Measurements from ENCODE around the gene METTL13. TPM values are rescaled to one million over a fixed set of nuclear protein-coding genes. Genes with fewer than 3 reads are reported as not detected.
"Not testable (repeated sequence)": the region's sequence is repeated elsewhere in the genome, so short reads cannot be mapped to it uniquely, and the experiment has no call there.

Gene METTL13
- polyA plus RNA-seq, 12 donors: 18.0 to 28.4 (median 22.8) TPM; not detected in 1

GRCh38 chr1:171762143-171762563, 19.3 kb upstream of the METTL13 start:
- DNase-seq: no peak

GRCh38 chr1:171763764-171764163, 17.7 kb upstream of the METTL13 start:
- DNase-seq: no peak

GRCh38 chr1:171769171-171769570, 12.3 kb upstream of the METTL13 start:
- no peak for DNase-seq

GRCh38 chr1:171769754-171770153, 11.7 kb upstream of the METTL13 start:
- no peak for DNase-seq

DNA sequence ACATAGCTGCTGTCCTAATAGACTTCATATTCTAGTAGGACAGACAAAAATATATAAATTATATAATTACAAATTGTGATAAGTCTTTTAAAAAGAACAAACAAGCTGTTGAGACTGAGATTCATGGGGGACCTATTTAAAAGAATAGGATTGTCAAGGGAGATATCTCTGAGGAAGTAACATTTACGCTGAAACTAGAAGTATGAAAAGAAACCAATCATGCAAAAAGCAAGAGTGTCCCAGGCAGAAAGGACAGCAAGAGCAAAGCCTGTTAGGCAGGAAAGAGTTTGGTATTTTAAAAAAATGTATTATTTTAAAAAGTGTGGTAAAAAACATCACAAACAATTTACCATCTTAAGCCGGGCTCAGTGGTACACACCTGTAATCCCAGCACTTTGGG, 9.1 kb upstream of the METTL13 start:
- DNase-seq: no peak

- DNase-seq: no peak
Measured at GRCh38 chr1:171780583-171781175, 781 bp upstream of the METTL13 start.

DNA sequence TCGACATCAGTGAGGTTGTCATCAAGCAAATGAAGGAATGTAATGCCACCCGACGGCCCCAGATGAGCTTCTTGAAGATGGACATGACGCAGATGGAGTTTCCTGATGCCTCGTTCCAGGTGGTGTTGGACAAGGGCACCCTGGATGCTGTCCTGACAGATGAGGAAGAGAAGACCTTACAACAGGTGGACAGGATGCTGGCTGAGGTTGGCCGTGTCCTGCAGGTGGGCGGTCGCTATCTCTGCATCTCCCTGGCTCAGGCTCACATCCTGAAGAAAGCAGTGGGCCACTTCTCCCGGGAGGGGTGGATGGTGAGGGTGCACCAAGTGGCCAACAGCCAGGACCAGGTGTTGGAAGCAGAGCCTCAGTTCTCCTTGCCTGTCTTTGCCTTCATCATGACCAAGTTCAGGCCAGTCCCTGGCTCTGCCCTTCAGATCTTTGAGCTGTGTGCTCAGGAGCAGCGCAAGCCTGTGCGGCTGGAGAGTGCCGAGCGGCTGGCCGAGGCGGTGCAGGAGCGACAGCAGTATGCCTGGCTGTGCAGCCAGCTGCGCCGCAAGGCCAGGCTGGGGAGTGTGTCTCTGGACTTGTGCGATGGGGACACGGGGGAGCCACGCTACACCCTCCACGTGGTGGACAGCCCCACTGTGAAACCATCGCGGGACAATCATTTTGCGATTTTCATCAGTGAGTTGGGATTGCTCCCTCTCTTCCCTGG, 2.5 kb downstream of the METTL13 start:
- no peak for DNase-seq

DNA sequence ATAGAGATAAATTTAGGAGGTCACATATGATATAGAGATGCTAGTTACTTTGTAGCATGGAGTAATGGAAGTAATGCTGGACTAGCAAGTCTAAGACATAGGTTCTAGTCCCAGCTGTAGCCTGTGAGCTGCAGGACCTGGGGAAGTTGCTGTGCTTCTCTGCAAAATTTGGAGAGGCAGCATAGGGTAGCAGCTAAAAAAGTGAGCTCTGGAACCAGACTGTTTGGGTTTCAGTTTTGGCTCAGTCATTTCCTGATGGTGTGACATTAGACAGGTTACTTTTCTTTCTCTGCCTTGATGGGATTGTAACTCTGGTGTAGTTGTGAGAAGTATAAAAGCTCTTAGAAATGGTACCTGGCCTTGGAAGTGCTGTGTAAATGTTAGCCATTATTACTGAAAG, 3.3 kb downstream of the METTL13 start:
- no peak for DNase-seq

DNA sequence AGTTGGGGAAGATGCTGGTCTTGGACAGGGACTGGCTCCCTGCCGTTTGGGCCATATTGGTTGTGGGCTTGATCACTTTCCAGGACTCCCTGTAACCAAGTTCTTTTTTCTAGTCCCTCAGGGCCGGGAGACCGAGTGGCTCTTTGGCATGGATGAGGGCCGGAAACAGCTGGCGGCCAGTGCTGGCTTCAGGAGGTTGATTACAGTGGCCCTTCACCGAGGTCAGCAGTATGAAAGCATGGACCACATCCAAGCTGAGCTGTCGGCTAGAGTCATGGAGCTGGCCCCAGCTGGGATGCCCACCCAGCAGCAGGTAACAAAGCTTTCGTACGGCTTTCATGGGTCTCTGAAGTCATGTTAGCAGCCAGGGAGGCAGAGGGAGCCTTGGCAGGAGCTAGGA, 4.3 kb downstream of the METTL13 start:
- no peak for DNase-seq

DNA sequence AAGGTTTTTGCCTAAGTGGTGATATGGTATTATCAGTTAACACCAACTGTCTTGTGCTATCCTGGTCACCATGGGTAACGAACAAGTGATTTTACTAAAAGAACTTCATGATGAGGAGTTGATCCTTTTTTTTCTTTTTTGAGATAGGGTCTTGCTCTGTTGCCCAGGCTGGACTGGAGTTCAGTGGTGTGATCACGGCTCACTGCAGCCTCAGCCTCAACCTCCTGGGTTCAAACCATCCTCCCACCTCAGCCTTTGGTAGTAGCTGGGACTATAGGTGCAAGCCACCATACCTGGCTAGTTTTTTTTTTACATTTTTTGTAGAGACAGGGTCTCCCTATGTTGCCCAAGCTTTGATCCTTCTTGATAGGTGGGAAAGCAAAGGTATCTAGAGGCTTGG, 5.1 kb downstream of the METTL13 start:
- no peak for DNase-seq

DNA sequence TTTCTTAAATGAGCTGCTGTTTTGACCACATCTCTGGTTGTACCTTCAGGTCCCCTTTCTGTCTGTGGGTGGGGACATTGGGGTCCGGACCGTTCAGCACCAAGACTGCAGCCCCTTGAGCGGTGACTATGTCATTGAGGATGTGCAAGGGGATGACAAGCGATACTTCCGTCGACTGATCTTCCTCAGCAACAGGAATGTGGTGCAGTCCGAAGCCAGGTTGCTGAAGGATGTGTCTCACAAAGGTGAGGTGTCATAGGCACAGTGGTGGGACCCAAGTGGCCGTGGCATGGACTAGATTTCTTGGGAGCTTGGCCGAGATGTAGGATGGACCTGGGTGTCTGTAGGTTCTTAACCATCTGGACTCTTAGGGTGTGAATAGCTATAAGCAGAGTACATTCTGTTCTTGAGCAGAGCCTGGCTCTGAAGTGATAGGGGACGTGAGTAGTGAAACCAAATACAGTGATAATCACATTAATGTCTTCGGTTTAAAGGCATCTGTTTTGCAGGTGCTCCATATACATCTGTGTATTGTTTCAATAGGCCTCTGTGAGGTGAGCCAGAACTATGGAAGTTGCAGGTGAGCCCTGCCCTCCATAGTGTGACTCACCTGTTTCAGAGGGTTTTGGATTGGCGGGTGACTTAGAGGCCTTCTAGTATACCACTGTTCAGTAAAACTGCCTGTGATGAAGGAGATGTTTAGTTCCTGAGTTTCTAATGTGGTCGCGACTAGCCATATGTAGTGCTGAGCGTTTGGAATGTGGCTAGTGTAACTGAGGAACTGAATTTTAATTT, 6.4 kb downstream of the METTL13 start:
- no peak for DNase-seq

- DNase-seq: no peak
Measured at GRCh38 chr1:171788696-171789095, 7.2 kb downstream of the METTL13 start.

- DNase-seq: no peak
Measured at GRCh38 chr1:171790318-171790717, 8.9 kb downstream of the METTL13 start.

DNA sequence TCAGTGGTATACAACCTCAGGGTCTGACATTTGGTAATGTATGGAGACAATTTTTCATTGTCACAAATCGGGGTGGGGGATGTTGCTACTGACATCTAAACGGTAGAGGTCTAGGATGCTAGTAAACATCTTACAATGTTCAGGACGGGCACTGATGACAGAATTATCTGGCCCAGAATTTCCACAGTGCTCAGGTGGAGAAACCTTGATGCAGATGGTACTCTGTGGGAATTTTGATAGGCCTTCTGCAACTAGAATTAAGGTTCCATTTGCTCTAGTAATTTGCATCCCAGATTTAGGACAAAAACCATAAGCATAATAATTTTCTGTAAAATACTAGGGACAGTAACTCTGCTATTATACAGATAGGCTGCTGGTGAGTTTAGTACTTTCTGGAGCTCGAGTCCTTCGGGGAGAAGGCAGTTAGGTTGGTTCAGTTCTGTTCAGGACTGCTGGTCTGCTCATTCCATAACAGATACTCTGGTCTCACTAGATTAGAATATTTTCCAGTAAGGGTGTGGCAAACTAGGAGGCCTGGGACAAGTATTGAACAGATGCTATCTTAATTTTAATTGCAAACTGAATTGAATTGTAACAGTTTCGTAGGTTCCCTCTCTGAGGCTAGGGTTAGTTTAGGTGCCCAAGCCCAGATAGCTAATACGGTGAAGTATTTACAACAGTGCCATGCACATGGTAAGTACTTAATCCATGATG, 11.4 kb downstream of the METTL13 start:
- DNase-seq: no peak

DNA sequence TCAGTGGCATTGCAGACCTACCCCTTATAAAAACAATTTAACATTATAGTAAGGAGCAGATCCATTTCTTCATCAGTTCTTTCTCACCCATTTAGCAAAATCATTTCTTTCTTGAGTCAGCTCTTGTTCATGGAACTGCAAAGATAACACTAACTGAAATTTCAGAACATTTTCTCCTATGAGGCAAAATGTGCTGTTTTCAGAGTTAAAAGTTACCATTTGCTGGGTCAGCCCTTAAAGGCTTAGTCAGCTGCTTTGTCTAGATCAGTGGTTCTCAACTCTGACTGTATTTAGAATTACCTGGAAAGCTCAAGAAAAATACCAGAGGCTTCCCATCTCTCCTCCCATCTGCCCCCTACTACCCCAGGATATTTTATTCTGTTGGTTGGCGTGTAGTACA, 12.2 kb downstream of the METTL13 start:
- no peak for DNase-seq

GRCh38 chr1:171794085-171794484, 12.6 kb downstream of the METTL13 start:
- no peak for DNase-seq

DNA sequence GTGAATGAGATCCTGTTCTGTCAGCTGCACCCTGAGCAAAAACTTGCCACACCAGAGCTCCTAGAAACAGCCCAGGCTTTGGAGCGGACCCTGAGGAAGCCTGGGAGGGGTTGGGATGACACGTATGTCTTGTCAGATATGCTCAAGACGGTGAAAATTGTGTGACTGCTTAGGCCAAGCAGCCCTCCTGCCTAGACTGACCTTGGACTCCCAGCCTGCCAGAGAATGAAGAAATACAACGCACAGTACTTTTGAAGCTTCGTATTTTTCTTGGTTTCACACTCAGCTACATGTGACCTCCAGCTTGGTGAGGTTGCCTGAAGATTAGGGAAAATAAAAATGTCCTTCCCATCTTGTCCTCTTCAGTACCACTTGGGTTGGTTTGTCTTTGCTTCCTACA, 15.1 kb downstream of the METTL13 start:
- no peak for DNase-seq

- no peak for DNase-seq
Measured at GRCh38 chr1:171798311-171798710, 16.9 kb downstream of the METTL13 start.

DNA sequence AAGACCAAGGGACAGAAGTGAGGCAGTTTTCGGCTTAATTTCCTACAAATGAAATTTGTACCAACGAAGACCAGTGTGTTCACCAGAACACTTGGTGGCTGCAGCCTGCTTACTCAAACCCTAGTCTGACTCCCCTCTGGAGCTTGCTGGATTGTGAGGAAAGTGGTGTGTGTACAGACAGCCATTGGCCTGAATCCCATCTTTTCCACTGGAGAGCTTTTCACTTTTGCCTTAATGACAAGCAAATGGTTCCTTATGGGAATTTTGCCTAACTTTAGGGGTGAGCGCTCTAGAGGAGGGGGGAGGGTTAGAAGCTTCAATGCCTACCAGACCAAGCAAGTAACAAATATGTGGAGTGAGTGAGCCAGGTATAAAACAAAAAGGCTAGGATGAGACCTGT, 17.3 kb downstream of the METTL13 start:
- no peak for DNase-seq

GRCh38 chr1:171799166-171799565, 17.7 kb downstream of the METTL13 start:
- DNase-seq: no peak

GRCh38 chr1:171799698-171800097, 18.2 kb downstream of the METTL13 start:
- not testable (repeated sequence) for DNase-seq

- no peak for DNase-seq
Measured at GRCh38 chr1:171800342-171800741, 18.9 kb downstream of the METTL13 start.
